NCI-H69 (cell line): Measurements from ENCODE around the gene TBC1D28.
"Not testable (repeated sequence)": the region's sequence is repeated elsewhere in the genome, so short reads cannot be mapped to it uniquely, and the experiment has no call there.

Source experiments
- DNase-seq: peaks from one replicate; lab custom pipeline; 2025; lab: John Stamatoyannopoulos, UW

TBC1D28 gene

DNA sequence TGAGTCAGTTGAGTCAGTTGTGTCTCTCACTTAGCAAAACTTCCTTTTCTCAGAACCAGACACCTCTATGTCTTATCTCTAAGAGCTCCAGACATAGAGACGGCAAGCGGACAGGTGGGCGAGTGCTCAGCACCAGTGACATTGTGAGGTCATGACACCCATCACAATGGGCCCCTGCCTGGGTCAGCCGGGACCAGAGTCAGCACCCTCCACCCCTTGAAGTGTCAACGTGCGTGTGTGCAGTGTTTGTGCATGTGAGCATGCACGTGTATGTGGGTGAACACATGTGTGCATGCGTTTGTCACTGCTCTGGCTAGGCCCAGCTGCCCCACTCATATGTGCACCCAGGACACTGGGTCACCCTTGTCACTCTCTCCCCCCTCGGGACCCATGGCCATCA lies at the start of gene TBC1D28:
TSS of gene TBC1D28 (minus strand) at position 101 of the 400 bp plus-strand sequence. CDS start 3,039 bp downstream, outside the sequence.
- not testable (repeated sequence) for DNase-seq

DNA sequence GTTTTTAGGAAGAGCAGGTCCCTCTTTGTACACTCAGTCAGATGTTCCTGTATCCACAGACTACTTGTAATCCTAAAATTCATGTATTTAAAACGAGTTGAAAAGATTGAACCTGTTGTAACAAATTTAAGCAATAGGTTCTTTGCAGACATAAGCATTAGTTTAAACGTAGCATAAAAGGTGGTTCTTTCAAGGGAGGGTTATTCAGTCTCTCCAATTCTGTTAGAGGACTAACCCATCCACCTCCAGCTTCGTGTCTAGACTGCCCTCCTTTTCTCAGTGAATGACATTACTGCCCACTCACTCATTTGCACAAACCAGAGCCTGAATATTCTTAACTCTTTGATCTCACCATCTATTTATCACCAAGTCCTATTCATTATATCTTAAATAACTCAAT lies 38.5 kb upstream of the TBC1D28 start:
- not testable (repeated sequence) for DNase-seq

GRCh38 chr17:18681767-18682571 lies 37.8 kb upstream of the TBC1D28 start, which contains the start of gene FOXO3B:
FOXO3B (minus strand) TSS chr17:18682314; CDS start chr17:18681651, 663 bp downstream.
- DNase-seq = peak; percentile 66

- not testable (repeated sequence) for DNase-seq
Measured at GRCh38 chr17:18677381-18677780, 33.2 kb upstream of the TBC1D28 start.

DNA sequence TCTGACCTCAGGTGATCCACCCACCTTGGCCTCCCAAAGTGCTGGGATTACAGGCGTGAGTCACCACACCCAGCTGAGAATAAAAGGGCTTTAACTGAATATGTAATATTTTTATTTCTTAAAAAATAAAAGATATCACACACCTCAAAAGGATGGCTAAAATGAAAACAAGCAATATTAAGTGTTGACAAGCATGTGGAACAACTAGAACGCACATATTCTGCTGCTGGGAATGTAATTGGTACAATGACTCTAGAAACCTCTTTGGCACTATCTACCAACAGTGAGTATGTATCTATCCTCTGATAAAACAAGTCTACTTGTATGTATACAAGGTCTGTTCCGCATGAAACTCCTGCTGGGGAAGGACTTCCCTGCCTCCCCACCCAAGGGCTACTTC lies 32.7 kb upstream of the TBC1D28 start:
- DNase-seq = not testable (repeated sequence)

- DNase-seq = not testable (repeated sequence)
Measured at GRCh38 chr17:18672395-18673227, 28.4 kb upstream of the TBC1D28 start.

DNA sequence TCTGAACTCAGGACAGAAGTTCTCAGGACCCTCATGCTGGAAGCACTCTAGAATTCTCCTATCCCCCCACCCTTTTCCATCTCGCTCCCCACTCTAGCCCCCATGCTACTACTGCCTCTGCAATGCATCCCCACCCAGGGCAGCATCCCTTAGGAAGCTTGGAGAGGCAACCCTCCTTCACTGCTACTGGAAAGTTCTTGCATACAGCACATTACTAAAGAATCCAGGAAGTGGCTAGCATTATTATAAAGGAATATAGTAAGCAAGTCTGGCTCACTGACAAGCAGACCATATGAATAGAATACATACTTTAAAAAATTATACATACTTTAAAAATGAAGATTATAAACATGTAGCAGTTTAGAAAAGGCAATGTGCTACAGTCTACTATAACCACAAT lies 24.4 kb upstream of the TBC1D28 start:
- DNase-seq = not testable (repeated sequence)

DNA sequence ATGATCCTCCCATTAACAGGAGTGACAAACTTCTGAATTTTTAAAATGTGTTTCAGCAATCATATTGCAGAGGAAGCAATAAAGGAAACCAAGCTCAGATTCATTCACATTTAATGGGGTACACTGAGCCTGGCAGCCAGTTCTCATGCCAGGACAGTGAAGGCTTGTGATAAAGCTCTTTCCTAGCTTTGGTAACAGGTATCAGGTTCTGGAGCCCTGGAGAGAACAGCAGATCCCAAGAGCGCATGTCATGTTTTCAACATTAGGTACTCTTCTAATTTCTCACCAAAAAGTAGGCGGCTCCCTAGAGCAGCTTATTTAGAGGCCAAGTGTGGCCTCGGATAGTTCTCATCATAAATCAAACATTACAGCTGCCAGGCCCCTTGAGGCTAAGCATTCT lies 23.3 kb upstream of the TBC1D28 start:
- not testable (repeated sequence) for DNase-seq

DNA sequence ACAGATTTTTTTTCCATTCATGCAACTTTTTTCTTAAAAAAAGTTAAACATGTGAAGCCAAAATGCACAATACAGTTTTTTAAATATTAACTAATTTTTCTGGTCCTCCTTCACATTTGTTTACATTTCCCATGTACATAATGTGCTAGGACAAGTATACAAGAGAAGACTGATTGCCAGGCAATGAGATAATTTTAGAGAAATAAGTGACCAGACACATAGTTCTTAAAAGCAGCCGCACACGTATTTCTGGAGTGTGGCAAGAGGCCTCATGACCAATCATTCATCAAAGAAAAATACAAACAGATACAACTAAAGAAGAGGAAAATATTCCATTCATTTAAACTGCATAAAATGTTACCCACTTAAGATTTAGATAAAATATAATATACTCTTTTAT lies 22.1 kb upstream of the TBC1D28 start:
- DNase-seq = not testable (repeated sequence)

- DNase-seq = not testable (repeated sequence)
Measured at GRCh38 chr17:18661924-18662624, 17.9 kb upstream of the TBC1D28 start.

DNA sequence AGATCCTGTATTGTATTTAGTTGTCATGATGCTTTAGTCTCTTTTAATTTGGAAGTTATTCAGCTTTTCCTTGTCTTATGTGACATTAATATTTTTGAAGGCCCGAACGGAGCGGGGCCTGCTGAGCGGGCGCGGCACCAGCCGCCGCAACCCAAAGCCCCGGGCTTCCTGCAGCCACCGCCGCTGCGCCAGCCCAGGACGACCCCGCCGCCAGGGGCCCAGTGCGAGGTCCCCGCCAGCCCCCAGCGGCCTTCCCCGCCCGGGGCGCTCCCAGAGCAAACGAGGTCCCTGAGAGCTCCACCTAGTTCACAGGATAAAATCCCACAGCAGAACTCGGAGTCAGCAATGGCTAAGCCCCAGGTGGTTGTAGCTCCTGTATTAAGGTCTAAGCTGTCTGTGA lies 5.9 kb upstream of the TBC1D28 start:
- not testable (repeated sequence) for DNase-seq

GRCh38 chr17:18643124-18643523 lies 1.1 kb downstream of the TBC1D28 start:
- not testable (repeated sequence) for DNase-seq

DNA sequence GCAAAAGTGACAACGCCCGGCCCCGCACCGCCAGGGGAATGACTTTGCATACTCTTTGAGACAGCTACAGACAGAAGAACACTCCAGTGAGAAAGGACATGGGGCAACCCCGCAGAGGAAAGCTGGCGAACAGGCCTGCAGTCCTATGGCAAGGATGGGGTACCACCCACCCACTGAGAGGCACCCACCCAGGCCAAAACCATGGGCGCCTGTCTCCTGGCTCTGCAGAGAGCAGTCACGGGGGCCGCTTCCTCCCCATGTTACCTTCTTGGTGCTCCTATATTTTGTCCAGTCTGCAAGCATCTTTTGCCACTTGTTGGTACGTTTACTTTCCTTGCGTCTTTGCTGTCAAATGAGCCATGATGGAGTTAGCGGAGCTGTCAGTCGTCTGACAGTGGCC lies 5.8 kb downstream of the TBC1D28 start:
- DNase-seq = not testable (repeated sequence)

DNA sequence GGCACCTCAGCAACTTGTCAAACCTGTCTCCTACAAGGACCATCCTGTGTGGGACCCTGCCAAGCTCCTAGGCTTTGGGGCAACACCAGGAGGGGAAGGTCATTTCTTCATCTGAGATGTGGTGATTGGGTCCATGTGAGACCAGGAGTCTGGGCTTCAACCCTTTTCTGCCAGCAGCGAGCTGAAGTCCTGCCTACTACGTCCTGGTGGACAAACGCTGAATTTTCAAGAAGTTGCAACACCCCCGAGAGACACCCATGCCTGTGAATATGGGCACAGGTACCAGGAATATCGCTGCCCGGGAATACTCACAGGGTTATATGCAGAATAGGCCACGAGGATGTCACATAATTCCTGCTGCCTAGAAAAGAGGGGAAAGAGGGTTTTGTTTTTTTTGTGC lies 8.0 kb downstream of the TBC1D28 start:
- peak; percentile 0 for DNase-seq

DNA sequence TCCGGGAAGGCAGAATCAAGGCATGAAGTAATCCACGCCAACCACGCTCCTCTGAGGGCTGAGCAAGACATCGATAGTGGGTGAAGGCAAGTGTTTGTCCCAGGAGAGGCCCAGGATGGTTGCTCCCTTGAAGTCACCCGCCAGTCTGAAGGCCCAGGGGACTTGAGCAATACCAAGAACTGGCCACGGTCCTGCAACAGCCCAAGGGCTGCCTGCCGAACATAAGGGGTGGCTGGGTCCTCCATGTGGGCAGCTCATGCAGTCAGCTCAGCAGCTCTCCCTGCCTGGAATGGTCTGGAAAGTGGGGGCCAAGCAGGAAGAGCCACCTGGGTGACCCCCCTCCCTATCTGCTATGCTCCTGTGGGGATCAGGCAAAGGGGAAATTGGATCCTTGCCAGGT lies 8.4 kb downstream of the TBC1D28 start:
- not testable (repeated sequence) for DNase-seq

- DNase-seq = not testable (repeated sequence)
Measured at GRCh38 chr17:18634550-18635263, 9.5 kb downstream of the TBC1D28 start.

GRCh38 chr17:18626152-18626870 lies 17.9 kb downstream of the TBC1D28 start:
- no peak for DNase-seq

- DNase-seq = peak; percentile 66
Measured at GRCh38 chr17:18625509-18626104, 18.6 kb downstream of the TBC1D28 start.

DNA sequence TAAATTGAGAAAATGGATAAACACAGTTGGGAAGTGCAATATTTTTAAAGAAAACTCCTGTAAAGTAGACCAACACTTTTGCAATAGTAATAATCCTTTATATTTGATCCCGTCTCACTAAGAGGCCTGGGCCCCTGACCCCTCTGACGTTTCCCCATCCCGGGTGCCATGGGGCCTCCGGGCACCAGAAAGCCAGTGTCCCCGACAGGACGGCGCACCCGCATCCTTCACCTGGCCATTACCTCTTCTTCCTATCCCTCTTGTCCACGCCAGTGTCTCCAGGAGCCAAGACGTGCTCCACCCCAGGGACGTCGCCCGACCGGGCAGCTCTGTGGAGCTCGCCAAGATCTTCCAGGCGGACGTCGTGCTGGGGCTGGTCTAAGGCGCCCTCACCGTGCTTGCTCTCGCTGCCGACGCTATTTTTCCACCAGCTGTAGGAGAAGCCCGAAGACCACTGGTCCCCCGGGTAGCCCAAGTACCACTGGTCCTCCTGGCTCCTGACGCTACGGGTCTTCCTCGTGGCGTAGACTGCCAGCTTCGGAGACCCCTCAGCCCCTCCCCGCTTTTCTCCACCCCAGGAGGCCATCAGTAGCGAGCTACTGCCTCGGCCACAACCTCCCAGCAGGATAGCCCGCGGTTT lies 19.2 kb downstream of the TBC1D28 start:
- not testable (repeated sequence) for DNase-seq

DNA sequence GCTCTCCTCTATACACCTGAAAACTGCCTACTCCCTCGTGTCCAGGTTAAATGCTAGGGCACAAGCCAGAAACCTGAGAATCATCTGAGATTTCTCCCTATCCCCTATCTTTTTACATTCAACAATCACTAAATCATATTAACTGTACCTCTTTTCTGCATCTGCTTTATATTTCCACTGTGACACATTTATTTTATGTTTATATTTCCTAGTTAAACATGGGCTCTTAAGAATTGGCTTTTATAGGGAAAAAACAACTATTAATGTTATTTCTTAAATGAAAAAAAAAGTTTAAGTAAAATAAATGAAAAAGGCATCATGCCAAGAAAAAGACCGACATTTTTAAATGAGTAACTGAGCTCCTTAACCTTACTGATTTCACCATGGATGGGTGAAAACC lies 26.6 kb downstream of the TBC1D28 start:
- not testable (repeated sequence) for DNase-seq
